Keratinocyte (primary cell): ENCODE measurements around the gene SLC25A11. TPM values are rescaled to one million over a fixed set of nuclear protein-coding genes. Genes with fewer than 3 reads are reported as not detected.

ENCODE experiments used
- DNase-seq: peaks from one replicate; pipeline ENCODE4 v3.0.0-alpha.2; 2011; ENCODE audit warnings: low read depth, missing footprints, low spot score
- FAIRE-seq: peaks from 2 replicates; lab custom pipeline; 2011; peaks lifted over from hg19 to GRCh38; lab: Jason Lieb, UNC
- H2AFZ ChIP-seq: 2 replicates; pipeline ENCODE4 v1.6.0; 2012; ENCODE audit warnings: low read length, control low read depth, inconsistent platforms; ENCODE audit not compliant: control insufficient read depth
- H3K27ac ChIP-seq: 2 replicates; pipeline ENCODE4 v1.5.1; 2011; ENCODE audit warnings: low read length; ENCODE audit not compliant: control insufficient read depth, insufficient read depth
- H3K27me3 ChIP-seq: 3 replicates; pipeline ENCODE4 v1.6.0; 2011; ENCODE audit warnings: low read length; ENCODE audit not compliant: control insufficient read depth, insufficient read depth; ENCODE audit errors: extremely low read depth
- H3K36me3 ChIP-seq, 2 experiments: 2 replicates in 1 of 2; 3 replicates in 1 of 2; pipeline ENCODE4 v1.5.1; 2011; ENCODE audit warnings: low read length in 2 of 2, mild to moderate bottlenecking in 1 of 2; ENCODE audit not compliant: control insufficient read depth in 2 of 2, insufficient read depth in 2 of 2; ENCODE audit errors: extremely low read depth in 1 of 2
- H3K4me1 ChIP-seq: 3 replicates; pipeline ENCODE4 v1.5.1; 2011; ENCODE audit warnings: low read length; ENCODE audit not compliant: control insufficient read depth, insufficient read depth; ENCODE audit errors: extremely low read depth
- H3K4me2 ChIP-seq: 3 replicates; pipeline ENCODE4 v1.6.0; 2011; ENCODE audit warnings: low read depth, low read length; ENCODE audit not compliant: control insufficient read depth, insufficient read depth; ENCODE audit errors: extremely low read depth
- H3K4me3 ChIP-seq, 3 experiments: fragments of 200-600 bp in 1 of 3; sonication (generic) in 1 of 3; 2 replicates in 2 of 3; 3 replicates in 1 of 3; pipeline ENCODE4 v1.5.1; 2011 to 2016; ENCODE audit warnings: low read length in 3 of 3, mild to moderate bottlenecking in 3 of 3, control low read depth in 2 of 3, inconsistent platforms in 1 of 3, low read depth in 1 of 3, mixed read lengths in 1 of 3, mixed run types in 1 of 3, moderate library complexity in 1 of 3; ENCODE audit not compliant: control insufficient read depth in 2 of 3, insufficient read depth in 2 of 3; ENCODE audit errors: extremely low read depth in 1 of 3
- H3K79me2 ChIP-seq: 2 replicates; pipeline ENCODE4 v1.6.0; 2012; ENCODE audit warnings: low read length; ENCODE audit not compliant: control insufficient read depth, insufficient read depth
- H3K9ac ChIP-seq: 3 replicates; pipeline ENCODE4 v1.6.0; 2011; ENCODE audit warnings: low read length; ENCODE audit not compliant: control insufficient read depth, insufficient read depth; ENCODE audit errors: extremely low read depth
- H3K9me1 ChIP-seq: 3 replicates; pipeline ENCODE4 v1.6.0; 2011; ENCODE audit warnings: low read length; ENCODE audit not compliant: control insufficient read depth, insufficient read depth; ENCODE audit errors: extremely low read depth
- H3K9me3 ChIP-seq: 2 replicates; pipeline ENCODE4 v1.5.1; 2012; ENCODE audit warnings: low read depth, low read length; ENCODE audit not compliant: control insufficient read depth
- H4K20me1 ChIP-seq: 3 replicates; pipeline ENCODE4 v1.6.0; 2011; ENCODE audit warnings: low read length; ENCODE audit not compliant: control insufficient read depth, insufficient read depth; ENCODE audit errors: extremely low read depth
- CTCF ChIP-seq, 3 experiments: IDR thresholded peaks in 1 of 3; conservative IDR thresholded peaks in 1 of 3; optimal IDR thresholded peaks in 1 of 3; 2 replicates in 2 of 3; 3 replicates in 1 of 3; pipeline versions ENCODE3 to v1.5.1; 2011; ENCODE audit warnings: low read length in 3 of 3, mild to moderate bottlenecking in 3 of 3, moderate library complexity in 2 of 3, control low read depth in 1 of 3, inconsistent platforms in 1 of 3; ENCODE audit not compliant: insufficient read depth in 2 of 3; ENCODE audit errors: extremely low read depth in 1 of 3
- EZH2 ChIP-seq: IDR thresholded peaks from one replicate; pipeline ENCODE4 v1.6.1; 2012; ENCODE audit warnings: inconsistent platforms, mild to moderate bottlenecking, low read length, moderate library complexity
- dilution Hi-C: fragments of 300-500 bp; cut with MboI; formaldehyde crosslinking; loops from one replicate; pipeline ENCODE4 v1.7.0; 2020; ENCODE audit warnings: low sequenced_read_pairs; ENCODE audit not compliant: extremely low pct_ligation_motif_present
- polyA plus RNA-seq, 5 experiments: library from polyadenylated mRNA; depleted of rRNA in 3 of 5; stranded (reverse) in 3 of 5; stranded (forward) in 1 of 5; unstranded in 1 of 5; fragments of >200 nt; gene quantifications; 1 replicate in 1 of 5; 2 replicates in 3 of 5; 3 replicates in 1 of 5; pipeline versions ENCODE4 v1.2.1 to v1.2.3, GENCODE V29; 2011 to 2012; ENCODE audit warnings: missing spikeins in 2 of 5, low read depth in 1 of 5, low replicate concordance in 1 of 5

The SLC25A11 gene
- polyA plus RNA-seq, 1 donor (not counting 4 experiments of a cell fraction or from before 2014, with no cell fraction given) = 33.8 TPM

DNA sequence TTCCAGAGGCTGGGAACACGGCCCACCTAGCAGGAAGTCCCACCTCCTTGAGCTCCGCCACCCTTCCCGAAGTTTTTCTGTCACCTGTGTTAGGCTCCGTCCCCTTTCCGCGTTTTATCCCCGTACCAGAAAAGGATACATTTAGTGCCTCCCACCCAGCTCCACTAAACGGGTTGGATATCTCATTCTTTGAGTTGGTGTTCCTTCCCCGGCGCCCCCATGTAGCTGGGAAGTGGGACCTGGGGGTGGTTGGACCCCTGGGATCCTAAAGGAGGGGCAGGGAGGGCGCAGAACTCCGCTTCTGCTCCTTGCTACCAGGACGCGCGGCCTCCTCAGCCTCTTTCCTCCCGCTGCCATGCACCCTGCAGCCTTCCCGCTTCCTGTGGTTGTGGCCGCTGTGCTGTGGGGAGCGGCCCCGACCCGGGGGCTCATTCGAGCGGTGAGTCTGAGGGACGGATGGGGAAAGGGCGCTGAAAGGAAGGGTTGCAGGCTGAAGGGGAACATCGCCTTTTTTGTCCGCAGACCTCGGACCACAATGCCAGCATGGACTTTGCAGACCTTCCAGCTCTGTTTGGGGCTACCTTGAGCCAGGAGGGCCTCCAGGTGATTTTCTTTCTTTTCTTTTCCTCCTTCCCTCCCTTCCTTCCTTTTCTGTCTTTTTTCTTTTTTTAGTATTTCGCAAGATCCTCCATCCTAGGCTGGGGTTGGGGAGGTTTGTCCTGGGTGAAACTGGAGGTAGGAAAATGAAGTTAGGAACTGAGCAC is 891 bp upstream of the SLC25A11 start:
- no peak for TF ChIP-seq EZH2
- TF ChIP-seq CTCF (optimal IDR thresholded peaks at IDR 0.05 in 1 of 3, IDR thresholded peaks at IDR 0.05 in 1 of 3, conservative IDR thresholded peaks at IDR 0.05 in 1 of 3; ENCODE audit: extremely low read depth in 1 of 3, insufficient read depth in 2 of 3, low read length in 3 of 3) = no peak
- peaks cover 57% of the 10 kb centered on the region for H3K79me2 ChIP-seq
- no peaks in the 10 kb centered on the region for H3K27me3 ChIP-seq
- peak overlapping the region; percentile 94 for H2AFZ ChIP-seq
- peak overlapping the region; percentile 97 for H3K9ac ChIP-seq
- H3K9me1 ChIP-seq = no peaks in the 10 kb centered on the region
- dilution Hi-C loops = loop anchor here (10.0 kb wide), 1 partner anchor 64 kb away; no protein-coding TSS in a partner anchor
- DNase-seq = no peak
- peaks cover 40% of the 10 kb centered on the region for H3K4me1 ChIP-seq
- H3K36me3 ChIP-seq = peaks cover 28 to 31% of the 10 kb centered on the region in 2 experiments
- peaks cover 4% of the 10 kb centered on the region for H4K20me1 ChIP-seq
- H3K27ac ChIP-seq = peak overlapping the region; percentile 98
- H3K4me3 ChIP-seq = peak overlapping the region; percentile 88 to 93 (median 91)
- FAIRE-seq = no peak
- peak overlapping the region; percentile 100 for H3K4me2 ChIP-seq
- H3K9me3 ChIP-seq = no peaks in the 10 kb centered on the region

GRCh38 chr17:4939546-4939795 is 375 bp downstream of the SLC25A11 start:
- TF ChIP-seq CTCF (optimal IDR thresholded peaks at IDR 0.05 in 1 of 3, IDR thresholded peaks at IDR 0.05 in 1 of 3, conservative IDR thresholded peaks at IDR 0.05 in 1 of 3; ENCODE audit: extremely low read depth in 1 of 3, insufficient read depth in 2 of 3, low read length in 3 of 3) = no peak
- no peak for TF ChIP-seq EZH2
- Histone ChIP-seq H3K4me2 (peak overlapping the region; percentile 79), H3K9me3 (no peaks in the 10 kb centered on the region), H3K79me2 (peaks cover 47% of the 10 kb centered on the region), H4K20me1 (peaks cover under 1% of the 10 kb centered on the region), H3K9ac (peak overlapping the region; percentile 97), H3K27ac (peak overlapping the region; percentile 98), H3K27me3 (no peaks in the 10 kb centered on the region), H3K36me3 (peaks cover 22 to 23% of the 10 kb centered on the region in 2 experiments), H2AFZ (peak overlapping the region; percentile 45), H3K4me3 (peak overlapping the region; percentile 91 to 93 (median 91)), H3K9me1 (no peaks in the 10 kb centered on the region), H3K4me1 (peaks cover 28% of the 10 kb centered on the region)
- dilution Hi-C loops = no loop called here
- FAIRE-seq (no peak), DNase-seq (no peak)
